ENCODE data around the gene UBAC2.

GRCh38 chr13:99386911-99387788, 186.5 kb downstream of the UBAC2 start:
- TF ChIP-seq CTCF (IDR thresholded peaks at IDR 0.05): no peak
- TF ChIP-seq POLR2A (IDR thresholded peaks at IDR 0.05): no peak

Measured in uterus (tissue), 2 donors.